Gastroesophageal sphincter (tissue), 4 donors: ENCODE results near the gene DNAH11. TPM values are rescaled to one million over a fixed set of nuclear protein-coding genes. Genes with fewer than 3 reads are reported as not detected.
"Not testable (repeated sequence)": the region's sequence is repeated elsewhere in the genome, so short reads cannot be mapped to it uniquely, and the experiment has no call there.

Experiments used
- ATAC-seq: fragments of 150-250 bp; one replicate; pipeline ENCODE4 v1.9.1; 2016; ENCODE audit warnings: mild to moderate bottlenecking, moderate library complexity
- H3K27ac ChIP-seq, 4 donors: fragments of 200-600 bp; sonication (generic) in 3 of 4; 1 replicate in 3 of 4; 2 replicates in 1 of 4; pipeline ENCODE4 v1.5.1; 2016 to 2019
- H3K27me3 ChIP-seq: fragments of 200-600 bp; sonication (generic); one replicate; pipeline ENCODE4 v1.5.1; 2019
- H3K36me3 ChIP-seq, 2 donors: fragments of 200-600 bp; sonication (generic); one replicate each; pipeline ENCODE4 v1.5.1; 2019; ENCODE audit warnings: control low read depth in 1 of 2
- H3K4me1 ChIP-seq, 3 donors: fragments of 200-600 bp; sonication (generic); 1 replicate in 2 of 3; 2 replicates in 1 of 3; pipeline ENCODE4 v1.5.1; 2016 to 2019; ENCODE audit warnings: control low read depth in 2 of 3
- H3K4me3 ChIP-seq, 2 donors: fragments of 200-600 bp; sonication (generic); one replicate each; pipeline ENCODE4 v1.5.1; 2019; ENCODE audit warnings: mild to moderate bottlenecking in 1 of 2, moderate library complexity in 1 of 2
- H3K9me3 ChIP-seq, 3 donors: fragments of 200-600 bp; sonication (generic); one replicate each; pipeline ENCODE4 v1.5.1; 2017 to 2019; ENCODE audit warnings: control low read depth in 2 of 3
- EP300 ChIP-seq: sonication (generic); formaldehyde crosslinking; IDR thresholded peaks from one replicate; pipeline ENCODE4 v1.6.1; 2017; ENCODE audit warnings: antibody characterized with exemption, mild to moderate bottlenecking
- POLR2A ChIP-seq, 2 donors: fragments of 450-650 bp; IDR thresholded peaks; one replicate each; pipeline ENCODE4 v1.6.1; 2017; ENCODE audit warnings: antibody characterized with exemption in 2 of 2, mild to moderate bottlenecking in 2 of 2, moderate library complexity in 1 of 2
- POLR2AphosphoS5 ChIP-seq: sonication (generic); formaldehyde crosslinking; IDR thresholded peaks from one replicate; pipeline ENCODE4 v1.6.1; 2017; ENCODE audit warnings: antibody characterized with exemption
- WGBS, 2 donors: methylation state at CpG; one replicate each; pipeline ENCODE4 v1.1.5; 2018; ENCODE audit warnings: low coverage in 1 of 2; 5-methylcytosine and 5-hydroxymethylcytosine counted together
- total RNA-seq, 4 donors: library from RNA; depleted of rRNA; stranded (reverse); fragments of >200 nt; gene quantifications; one replicate each; pipeline ENCODE4 v1.1.0, GENCODE V29; 2016
- TF ChIP-seq, protein P1 (sequence below), 4 experiments: fragments of 200-600 bp in 2 of 4; fragments of 450-650 bp in 2 of 4; sonication (generic) in 1 of 4; IDR thresholded peaks; one replicate each; pipeline ENCODE4 v1.5.1; 2017 to 2019; ENCODE audit warnings: antibody characterized with exemption in 4 of 4, mild to moderate bottlenecking in 2 of 4, moderate library complexity in 2 of 4

The DNAH11 gene
- total RNA-seq, 4 donors from 2014 or later, result 6.9 to 31.8 (median 10.4) TPM

DNA sequence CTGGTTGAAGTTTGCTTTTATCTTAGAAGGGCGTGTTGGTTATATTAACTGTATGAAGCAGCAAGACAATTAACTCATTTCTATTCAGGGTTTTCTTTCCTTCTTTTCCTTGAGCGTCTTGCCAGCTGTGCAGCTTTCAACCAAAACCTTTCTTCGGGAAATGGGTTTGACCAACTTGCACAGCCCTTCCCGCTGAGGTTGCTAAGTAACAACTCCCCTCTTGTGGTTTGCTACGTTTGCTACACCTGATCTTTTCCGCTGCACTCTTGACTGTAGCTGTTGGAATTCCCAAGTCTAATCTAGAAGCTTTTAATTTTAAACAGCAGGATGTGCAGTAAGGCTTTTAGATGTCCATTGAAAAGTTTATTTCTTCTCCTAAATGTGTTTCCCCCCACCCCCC is 286.0 kb downstream of the DNAH11 start:
- Histone ChIP-seq H3K9me3 (no peaks in the 10 kb centered on the region), H3K4me3 (no peak overlapping the region), H3K27ac (no peak overlapping the region), H3K4me1 (no peaks in the 10 kb centered on the region), H3K36me3 (no peaks in the 10 kb centered on the region), H3K27me3 (no peaks in the 10 kb centered on the region)
- ATAC-seq, result no peak
- TF ChIP-seq EP300, result no peak
- no peak for TF ChIP-seq POLR2A (IDR thresholded peaks at IDR 0.05)
- WGBS, 2 donors, result 42 to 65% methylated on average over 5 to 6 of the region's 6 CpGs

DNA sequence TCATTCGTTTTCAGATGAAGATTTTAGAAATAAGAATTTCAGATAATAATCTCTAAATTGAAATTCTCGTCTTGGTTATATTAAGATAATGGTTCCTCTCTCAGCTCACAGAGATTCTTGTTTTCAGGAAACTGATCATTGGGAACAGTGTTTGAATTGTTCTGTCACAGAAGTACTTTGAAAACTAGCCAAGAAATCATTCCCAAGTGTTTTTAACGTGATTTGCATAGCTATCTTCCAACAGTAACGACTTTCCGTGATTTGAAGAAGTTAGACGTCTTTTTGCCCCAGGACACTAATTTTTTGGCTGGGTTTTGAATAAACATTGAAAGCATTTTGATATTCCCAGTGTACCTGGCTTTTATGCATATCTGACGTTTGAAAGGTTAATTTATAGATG is 286.9 kb downstream of the DNAH11 start:
- Histone ChIP-seq H3K9me3 (no peaks in the 10 kb centered on the region), H3K27me3 (no peaks in the 10 kb centered on the region), H3K4me3 (no peak overlapping the region), H3K36me3 (no peaks in the 10 kb centered on the region), H3K27ac (no peak overlapping the region), H3K4me1 (no peaks in the 10 kb centered on the region)
- TF ChIP-seq, protein P1, sequence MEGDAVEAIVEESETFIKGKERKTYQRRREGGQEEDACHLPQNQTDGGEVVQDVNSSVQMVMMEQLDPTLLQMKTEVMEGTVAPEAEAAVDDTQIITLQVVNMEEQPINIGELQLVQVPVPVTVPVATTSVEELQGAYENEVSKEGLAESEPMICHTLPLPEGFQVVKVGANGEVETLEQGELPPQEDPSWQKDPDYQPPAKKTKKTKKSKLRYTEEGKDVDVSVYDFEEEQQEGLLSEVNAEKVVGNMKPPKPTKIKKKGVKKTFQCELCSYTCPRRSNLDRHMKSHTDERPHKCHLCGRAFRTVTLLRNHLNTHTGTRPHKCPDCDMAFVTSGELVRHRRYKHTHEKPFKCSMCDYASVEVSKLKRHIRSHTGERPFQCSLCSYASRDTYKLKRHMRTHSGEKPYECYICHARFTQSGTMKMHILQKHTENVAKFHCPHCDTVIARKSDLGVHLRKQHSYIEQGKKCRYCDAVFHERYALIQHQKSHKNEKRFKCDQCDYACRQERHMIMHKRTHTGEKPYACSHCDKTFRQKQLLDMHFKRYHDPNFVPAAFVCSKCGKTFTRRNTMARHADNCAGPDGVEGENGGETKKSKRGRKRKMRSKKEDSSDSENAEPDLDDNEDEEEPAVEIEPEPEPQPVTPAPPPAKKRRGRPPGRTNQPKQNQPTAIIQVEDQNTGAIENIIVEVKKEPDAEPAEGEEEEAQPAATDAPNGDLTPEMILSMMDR (IDR thresholded peaks at IDR 0.05), result no peak
- TF ChIP-seq EP300 (no peak), POLR2A (IDR thresholded peaks at IDR 0.05) (no peak), POLR2AphosphoS5 (no peak)
- 30 to 42% methylated on average over 7 of the region's 7 CpGs for WGBS, 2 donors
- no peak for ATAC-seq

DNA sequence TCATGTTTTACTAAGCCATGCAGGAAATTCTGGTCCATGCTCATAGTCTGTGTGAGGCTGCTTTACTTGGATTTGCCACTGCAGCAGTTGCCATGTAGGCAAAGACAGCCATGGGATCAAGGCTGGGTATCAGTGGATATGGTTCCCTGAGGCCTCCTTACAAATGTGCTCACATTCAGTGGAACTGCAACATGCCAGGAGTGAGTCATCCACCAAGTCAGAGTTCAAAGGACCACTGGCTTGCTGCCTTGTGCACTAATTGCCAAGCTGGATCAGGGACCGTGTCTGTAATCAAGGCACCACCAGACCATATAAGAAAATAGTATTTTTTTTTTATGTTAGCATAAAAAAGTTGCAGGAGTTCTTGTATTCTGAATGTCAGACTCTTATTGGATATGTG is 301.9 kb downstream of the DNAH11 start:
- H3K4me1 ChIP-seq, result no peaks in the 10 kb centered on the region
- no peaks in the 10 kb centered on the region for H3K36me3 ChIP-seq
- no peak overlapping the region for H3K4me3 ChIP-seq
- no peaks in the 10 kb centered on the region for H3K27me3 ChIP-seq
- ATAC-seq, result no peak
- H3K9me3 ChIP-seq, result no peaks in the 10 kb centered on the region
- WGBS, 2 donors, result 67% methylated on average over 1 of the region's 1 CpG; no CpG with 5 or more reads in 1 of the 2 donors
- H3K27ac ChIP-seq, result no peak overlapping the region
- TF ChIP-seq, protein P1 (IDR thresholded peaks at IDR 0.05), result no peak
- no peak for TF ChIP-seq POLR2A (IDR thresholded peaks at IDR 0.05)
- no peak for TF ChIP-seq EP300
- no peak for TF ChIP-seq POLR2AphosphoS5

DNA sequence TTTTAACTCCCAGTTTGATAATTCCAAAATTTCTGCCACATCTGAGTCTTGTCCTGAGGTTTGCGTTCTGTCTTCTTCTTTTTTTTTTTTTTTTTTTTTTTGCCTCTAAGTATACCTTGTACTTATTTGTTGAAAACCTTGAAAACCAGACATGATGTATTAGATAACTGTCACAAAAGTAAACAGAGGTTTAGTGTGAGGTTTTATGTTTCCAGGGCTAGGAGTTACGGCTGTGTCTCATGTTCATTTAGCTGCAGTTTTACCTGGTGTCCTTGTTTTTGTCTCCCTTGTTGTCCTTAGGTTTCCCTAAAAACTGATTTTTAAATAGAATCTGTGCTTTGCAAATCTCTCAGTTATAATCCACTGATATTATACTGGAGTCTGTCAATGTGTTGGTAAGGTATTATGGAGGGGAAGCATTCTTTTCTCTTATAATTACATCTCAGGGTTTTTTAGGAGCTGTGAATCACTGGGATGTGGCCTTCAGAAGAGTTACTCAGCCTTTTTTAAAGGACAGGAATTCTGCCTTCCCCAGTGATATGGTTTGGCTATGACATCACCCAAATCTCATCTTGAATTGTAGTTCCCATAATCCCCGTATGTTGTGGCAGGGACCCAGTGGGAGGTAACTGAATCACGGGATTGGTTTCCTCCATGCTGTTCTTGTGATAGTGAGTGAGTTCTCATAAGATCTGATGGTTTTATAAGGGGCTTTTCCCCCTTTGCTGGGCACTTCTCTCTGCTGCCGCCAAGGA is 307.9 kb downstream of the DNAH11 start:
- Histone ChIP-seq H3K36me3 (no peaks in the 10 kb centered on the region), H3K27me3 (no peaks in the 10 kb centered on the region), H3K4me3 (no peak overlapping the region), H3K4me1 (no peaks in the 10 kb centered on the region), H3K27ac (no peak overlapping the region), H3K9me3 (no peaks in the 10 kb centered on the region)
- no peak for ATAC-seq
- WGBS, 2 donors, result 69 to 84% methylated on average over 4 to 5 of the region's 5 CpGs
- TF ChIP-seq, protein P1 (IDR thresholded peaks at IDR 0.05), result no peak
- no peak for TF ChIP-seq POLR2A (IDR thresholded peaks at IDR 0.05)
- no peak for TF ChIP-seq POLR2AphosphoS5
- TF ChIP-seq EP300, result no peak

DNA sequence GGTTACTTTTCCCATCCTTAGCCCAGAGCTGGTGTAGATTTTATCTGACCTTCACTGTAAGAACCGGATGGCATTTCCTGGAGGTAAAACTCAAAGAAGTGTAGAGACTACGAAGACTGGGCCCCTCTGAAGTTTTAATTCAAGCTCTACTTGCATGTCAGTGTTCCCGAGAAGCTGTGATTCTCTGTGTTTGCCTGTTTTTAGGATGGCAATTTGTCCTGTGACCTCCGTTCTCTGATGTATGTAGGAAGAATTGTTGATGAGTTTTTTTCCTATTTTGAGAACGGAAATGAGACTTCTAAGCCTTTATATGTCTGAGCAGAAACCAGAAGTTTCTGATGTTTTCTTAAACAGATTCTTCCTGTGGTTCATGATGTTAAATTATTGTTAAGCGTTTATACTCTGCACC is 308.7 kb downstream of the DNAH11 start:
- no peaks in the 10 kb centered on the region for H3K36me3 ChIP-seq
- no peak for ATAC-seq
- 69 to 74% methylated on average over 6 of the region's 6 CpGs for WGBS, 2 donors
- H3K27ac ChIP-seq, result no peak overlapping the region
- no peaks in the 10 kb centered on the region for H3K9me3 ChIP-seq
- TF ChIP-seq, protein P1 (IDR thresholded peaks at IDR 0.05), result no peak
- TF ChIP-seq EP300 (no peak), POLR2A (IDR thresholded peaks at IDR 0.05) (no peak), POLR2AphosphoS5 (no peak)
- no peak overlapping the region for H3K4me3 ChIP-seq
- no peaks in the 10 kb centered on the region for H3K4me1 ChIP-seq
- H3K27me3 ChIP-seq, result no peaks in the 10 kb centered on the region

DNA sequence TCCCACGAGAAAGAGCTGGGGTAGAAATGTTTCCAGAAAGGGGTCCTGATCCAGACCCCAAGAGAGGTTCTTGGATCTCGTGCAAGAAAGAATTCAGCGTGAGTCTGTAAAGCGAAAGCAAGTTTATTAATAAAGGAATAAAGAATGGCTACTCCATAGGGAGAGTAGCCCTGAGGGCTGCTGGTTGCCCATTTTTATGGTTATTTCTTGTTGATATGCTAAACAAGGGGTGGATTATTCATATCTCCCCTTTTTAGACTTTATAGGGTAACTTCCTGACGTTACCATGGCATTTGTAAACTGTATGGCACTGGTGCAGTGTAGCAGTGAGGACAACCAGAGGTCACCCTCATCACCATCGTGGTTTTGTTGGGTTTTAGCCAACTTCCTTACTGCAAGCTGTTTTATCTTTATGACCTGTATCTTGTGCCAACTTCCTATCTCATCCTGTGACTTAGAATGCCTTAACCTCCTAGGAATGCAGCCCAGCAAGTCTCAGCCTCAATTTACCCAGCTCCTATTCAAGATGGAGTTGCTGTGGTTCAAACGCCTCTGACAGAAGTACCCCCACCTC is 322.9 kb downstream of the DNAH11 start:
- ATAC-seq, H3K36me3 ChIP-seq, H3K9me3 ChIP-seq: not testable (repeated sequence)

More for the DNA sequence above, 322.9 kb downstream of the DNAH11 start:
- H3K27ac ChIP-seq, H3K4me1 ChIP-seq, H3K4me3 ChIP-seq, H3K27me3 ChIP-seq: not testable (repeated sequence)
- WGBS, 2 donors, result 54 to 87% methylated on average over 3 to 6 of the region's 7 CpGs
